Loucy (cell line): ENCODE results near the gene PCDHB8.
"Not testable (repeated sequence)": the region's sequence is repeated elsewhere in the genome, so short reads cannot be mapped to it uniquely, and the experiment has no call there.

Experiments used
- H2AFZ ChIP-seq: fragments of 200-600 bp; sonication (generic); 2 replicates; pipeline ENCODE4 v1.6.0; 2016; ENCODE audit warnings: antibody characterized with exemption, mild to moderate bottlenecking, low read length, moderate library complexity
- H3F3A ChIP-seq: fragments of 200-600 bp; 2 replicates; pipeline ENCODE4 v1.6.0; 2016; ENCODE audit warnings: antibody characterized with exemption, low read depth, mild to moderate bottlenecking
- H3K27me3 ChIP-seq: fragments of 200-600 bp; sonication (generic); 2 replicates; pipeline ENCODE4 v1.6.1; 2014; ENCODE audit warnings: low read length, mild to moderate bottlenecking; ENCODE audit not compliant: insufficient read depth, poor library complexity, severe bottlenecking
- H3K36me3 ChIP-seq: fragments of 200-600 bp; sonication (generic); 2 replicates; pipeline ENCODE4 v1.6.1; 2016; ENCODE audit warnings: low read length; ENCODE audit not compliant: insufficient read depth
- H3K4me1 ChIP-seq: fragments of 200-600 bp; sonication (generic); 2 replicates; pipeline ENCODE4 v1.5.1; 2014; ENCODE audit warnings: low read length, mild to moderate bottlenecking; ENCODE audit not compliant: insufficient read depth, poor library complexity, severe bottlenecking
- H3K4me2 ChIP-seq: fragments of 200-600 bp; sonication (generic); 2 replicates; pipeline ENCODE4 v1.6.0; 2014; ENCODE audit warnings: antibody characterized with exemption, low read length, low read depth, mild to moderate bottlenecking; ENCODE audit not compliant: poor library complexity, severe bottlenecking
- H3K4me3 ChIP-seq: fragments of 200-600 bp; sonication (generic); 2 replicates; pipeline ENCODE4 v1.5.1; 2014; ENCODE audit warnings: low read length, mild to moderate bottlenecking, mixed read lengths; ENCODE audit not compliant: poor library complexity, severe bottlenecking
- H3K79me2 ChIP-seq: fragments of 200-600 bp; sonication (generic); 2 replicates; pipeline ENCODE4 v1.6.1; 2014; ENCODE audit warnings: low read length; ENCODE audit not compliant: insufficient read depth
- H3K9ac ChIP-seq: fragments of 200-600 bp; sonication (generic); 2 replicates; pipeline ENCODE4 v1.6.0; 2014; ENCODE audit warnings: mild to moderate bottlenecking, low read depth, low read length, moderate library complexity; ENCODE audit not compliant: poor library complexity, severe bottlenecking
- H3K9me2 ChIP-seq: fragments of 200-600 bp; sonication (generic); replicated peaks from 2 replicates; pipeline ENCODE4 v1.6.1; 2016; ENCODE audit warnings: low read depth, low read length, mixed read lengths
- H3K9me3 ChIP-seq: fragments of 200-600 bp; sonication (generic); 2 replicates; pipeline ENCODE4 v1.6.1; 2014; ENCODE audit warnings: mild to moderate bottlenecking, antibody characterized with exemption, low read length, low read depth; ENCODE audit not compliant: insufficient read depth
- H4K20me1 ChIP-seq: fragments of 200-600 bp; sonication (generic); 2 replicates; pipeline ENCODE4 v1.6.0; 2014; ENCODE audit warnings: antibody characterized with exemption, low read length, mild to moderate bottlenecking; ENCODE audit not compliant: insufficient read depth, poor library complexity, severe bottlenecking
- EZH2phosphoT487 ChIP-seq: fragments of 200-600 bp; IDR thresholded peaks from 2 replicates; pipeline ENCODE4 v1.6.1; 2018; ENCODE audit warnings: antibody characterized with exemption, mild to moderate bottlenecking, moderate library complexity, borderline replicate concordance
- TF ChIP-seq, protein P1 (sequence below): fragments of 200-600 bp; sonication (generic); conservative IDR thresholded peaks from 2 replicates; pipeline ENCODE4 v1.5.1; 2014; ENCODE audit warnings: mild to moderate bottlenecking, antibody characterized with exemption, low read length

The PCDHB8 gene

DNA sequence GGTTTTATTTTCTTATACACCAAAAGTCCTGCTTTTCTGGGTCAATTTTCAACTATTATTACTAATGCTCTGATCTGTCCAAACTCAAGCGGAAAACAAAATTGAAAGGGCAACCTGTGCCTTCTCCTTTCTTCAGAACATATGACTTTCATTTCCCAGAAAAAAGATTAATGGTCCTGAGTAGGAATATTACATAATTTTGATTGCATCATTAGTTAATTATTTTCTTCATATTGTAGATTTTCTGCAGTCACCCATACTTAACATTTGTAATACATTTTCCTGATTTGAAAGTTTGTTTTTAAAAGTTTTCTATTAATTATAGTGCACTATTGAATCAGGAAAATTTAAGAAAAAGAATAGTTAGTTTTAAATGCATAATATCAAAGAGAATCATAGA, 1.7 kb upstream of the PCDHB8 start:
- Histone ChIP-seq H3K9me2 (no peaks in the 10 kb centered on the region), H3K4me2 (no peak overlapping the region), H3K36me3 (no peaks in the 10 kb centered on the region), H3K4me1 (no peaks in the 10 kb centered on the region), H3F3A (no peaks in the 10 kb centered on the region), H3K79me2 (no peaks in the 10 kb centered on the region), H2AFZ (no peak overlapping the region), H4K20me1 (no peaks in the 10 kb centered on the region), H3K27me3 (no peaks in the 10 kb centered on the region), H3K4me3 (no peak overlapping the region), H3K9ac (no peak overlapping the region), H3K9me3 (no peaks in the 10 kb centered on the region)
- TF ChIP-seq EZH2phosphoT487, result no peak
- TF ChIP-seq, protein P1, sequence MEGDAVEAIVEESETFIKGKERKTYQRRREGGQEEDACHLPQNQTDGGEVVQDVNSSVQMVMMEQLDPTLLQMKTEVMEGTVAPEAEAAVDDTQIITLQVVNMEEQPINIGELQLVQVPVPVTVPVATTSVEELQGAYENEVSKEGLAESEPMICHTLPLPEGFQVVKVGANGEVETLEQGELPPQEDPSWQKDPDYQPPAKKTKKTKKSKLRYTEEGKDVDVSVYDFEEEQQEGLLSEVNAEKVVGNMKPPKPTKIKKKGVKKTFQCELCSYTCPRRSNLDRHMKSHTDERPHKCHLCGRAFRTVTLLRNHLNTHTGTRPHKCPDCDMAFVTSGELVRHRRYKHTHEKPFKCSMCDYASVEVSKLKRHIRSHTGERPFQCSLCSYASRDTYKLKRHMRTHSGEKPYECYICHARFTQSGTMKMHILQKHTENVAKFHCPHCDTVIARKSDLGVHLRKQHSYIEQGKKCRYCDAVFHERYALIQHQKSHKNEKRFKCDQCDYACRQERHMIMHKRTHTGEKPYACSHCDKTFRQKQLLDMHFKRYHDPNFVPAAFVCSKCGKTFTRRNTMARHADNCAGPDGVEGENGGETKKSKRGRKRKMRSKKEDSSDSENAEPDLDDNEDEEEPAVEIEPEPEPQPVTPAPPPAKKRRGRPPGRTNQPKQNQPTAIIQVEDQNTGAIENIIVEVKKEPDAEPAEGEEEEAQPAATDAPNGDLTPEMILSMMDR, result no peak

DNA sequence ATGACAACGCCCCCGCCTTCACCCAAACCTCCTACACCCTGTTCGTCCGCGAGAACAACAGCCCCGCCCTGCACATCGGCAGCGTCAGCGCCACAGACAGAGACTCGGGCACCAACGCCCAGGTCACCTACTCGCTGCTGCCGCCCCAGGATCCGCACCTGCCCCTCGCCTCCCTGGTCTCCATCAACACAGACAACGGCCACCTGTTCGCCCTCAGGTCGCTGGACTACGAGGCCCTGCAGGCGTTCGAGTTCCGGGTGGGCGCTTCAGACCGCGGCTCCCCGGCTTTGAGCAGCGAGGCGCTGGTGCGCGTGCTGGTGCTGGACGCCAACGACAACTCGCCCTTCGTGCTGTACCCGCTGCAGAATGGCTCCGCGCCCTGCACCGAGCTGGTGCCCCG, 1.8 kb downstream of the PCDHB8 start:
- H3K9me3 ChIP-seq, H3K4me1 ChIP-seq, H3K79me2 ChIP-seq, H3F3A ChIP-seq, H3K4me2 ChIP-seq, H2AFZ ChIP-seq, H3K36me3 ChIP-seq, H3K9ac ChIP-seq, H4K20me1 ChIP-seq, H3K27me3 ChIP-seq, H3K4me3 ChIP-seq, H3K9me2 ChIP-seq: not testable (repeated sequence)

DNA sequence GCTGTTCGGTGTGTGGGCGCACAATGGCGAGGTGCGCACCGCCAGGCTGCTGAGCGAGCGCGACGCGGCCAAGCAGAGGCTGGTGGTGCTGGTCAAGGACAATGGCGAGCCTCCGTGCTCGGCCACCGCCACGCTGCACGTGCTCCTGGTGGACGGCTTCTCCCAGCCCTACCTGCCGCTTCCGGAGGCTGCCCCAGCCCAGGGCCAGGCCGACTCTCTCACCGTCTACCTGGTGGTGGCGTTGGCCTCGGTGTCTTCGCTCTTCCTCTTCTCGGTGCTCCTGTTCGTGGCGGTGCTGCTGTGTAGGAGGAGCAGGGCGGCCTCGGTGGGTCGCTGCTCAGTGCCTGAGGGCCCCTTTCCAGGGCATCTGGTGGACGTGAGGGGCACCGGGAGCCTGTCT, 2.3 kb downstream of the PCDHB8 start:
- H3K4me1 ChIP-seq, H3K27me3 ChIP-seq, H3F3A ChIP-seq, H3K9ac ChIP-seq, H4K20me1 ChIP-seq, H3K9me2 ChIP-seq, H3K79me2 ChIP-seq, H3K36me3 ChIP-seq, H3K4me3 ChIP-seq, H3K9me3 ChIP-seq, H2AFZ ChIP-seq, H3K4me2 ChIP-seq: not testable (repeated sequence)

DNA sequence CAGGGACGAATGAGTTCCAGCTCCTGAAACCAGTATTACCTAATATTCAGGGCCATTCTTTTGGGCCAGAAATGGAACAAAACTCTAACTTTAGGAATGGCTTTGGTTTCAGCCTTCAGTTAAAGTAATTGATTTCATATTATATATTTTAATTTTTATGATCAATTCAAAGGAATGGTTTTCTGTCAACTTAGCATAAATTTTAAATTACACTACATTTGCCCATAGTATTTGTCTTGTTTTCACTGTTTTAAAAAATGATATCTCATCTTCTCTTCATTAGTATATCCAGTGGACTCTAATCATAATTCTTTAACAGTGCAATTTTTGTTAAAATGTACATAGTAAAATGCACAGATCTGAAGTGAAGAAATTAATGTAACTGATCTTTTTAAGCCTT, 2.7 kb downstream of the PCDHB8 start:
- Histone ChIP-seq H3K4me2 (no peak overlapping the region), H3K9me2 (no peaks in the 10 kb centered on the region), H3K4me3 (no peak overlapping the region), H3K4me1 (no peaks in the 10 kb centered on the region), H3K79me2 (no peaks in the 10 kb centered on the region), H3K27me3 (no peaks in the 10 kb centered on the region), H3F3A (no peaks in the 10 kb centered on the region), H3K9ac (no peak overlapping the region), H3K36me3 (no peaks in the 10 kb centered on the region), H4K20me1 (no peaks in the 10 kb centered on the region), H3K9me3 (no peaks in the 10 kb centered on the region), H2AFZ (no peak overlapping the region)
- no peak for TF ChIP-seq EZH2phosphoT487
- TF ChIP-seq, protein P1, result no peak
